ENCODE data around the gene TGFBRAP1. TPM values are rescaled to one million over a fixed set of nuclear protein-coding genes. Genes with fewer than 3 reads are reported as not detected.

TGFBRAP1 gene
- total RNA-seq, 4 donors from 2014 or later = 21.0 to 38.7 (median 24.2) TPM

GRCh38 chr2:105324101-105324500 lies 5.4 kb downstream of the TGFBRAP1 start:
- intact Hi-C loops (cut with DNase I; ENCODE audit: low total_unique reads) = no loop called here
- H3K27me3 ChIP-seq = no peaks in the 10 kb centered on the region
- H3K4me1 ChIP-seq = no peaks in the 10 kb centered on the region
- DNase-seq = no peak
- H3K9me3 ChIP-seq = no peaks in the 10 kb centered on the region
- no peaks in the 10 kb centered on the region for H3K36me3 ChIP-seq
- H3K4me3 ChIP-seq = no peak overlapping the region
- TF ChIP-seq POLR2A (IDR thresholded peaks at IDR 0.05) = no peak
- no peak for TF ChIP-seq CTCF (IDR thresholded peaks at IDR 0.05)
- no peak overlapping the region for H3K27ac ChIP-seq

DNA sequence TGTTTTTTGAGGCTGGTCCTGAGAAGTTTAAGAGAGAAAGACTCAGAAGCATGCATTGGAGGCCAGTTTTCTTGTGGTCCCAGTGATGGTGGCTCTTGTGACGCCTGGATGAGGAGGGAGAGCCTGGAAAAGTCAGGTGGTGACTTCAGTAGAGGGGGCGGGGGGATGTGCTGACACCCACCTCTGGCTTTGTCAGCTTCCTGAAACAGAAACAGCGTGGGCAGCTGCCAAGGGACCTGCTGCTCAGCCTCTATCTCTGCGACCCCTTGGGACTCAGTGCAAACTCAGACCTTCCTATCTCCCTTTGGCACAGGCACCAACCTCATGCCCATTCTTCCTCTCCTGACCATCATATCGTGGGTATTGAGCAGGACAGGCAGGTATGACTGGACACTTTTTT lies 6.4 kb downstream of the TGFBRAP1 start:
- Histone ChIP-seq H3K27ac (no peak overlapping the region), H3K36me3 (no peaks in the 10 kb centered on the region), H3K4me1 (no peaks in the 10 kb centered on the region), H3K4me3 (no peak overlapping the region), H3K27me3 (no peaks in the 10 kb centered on the region), H3K9me3 (no peaks in the 10 kb centered on the region)
- DNase-seq = no peak
- TF ChIP-seq CTCF (IDR thresholded peaks at IDR 0.05) = no peak
- TF ChIP-seq POLR2A (IDR thresholded peaks at IDR 0.05) = no peak
- intact Hi-C loops (cut with DNase I; ENCODE audit: low total_unique reads) = no loop called here

DNA sequence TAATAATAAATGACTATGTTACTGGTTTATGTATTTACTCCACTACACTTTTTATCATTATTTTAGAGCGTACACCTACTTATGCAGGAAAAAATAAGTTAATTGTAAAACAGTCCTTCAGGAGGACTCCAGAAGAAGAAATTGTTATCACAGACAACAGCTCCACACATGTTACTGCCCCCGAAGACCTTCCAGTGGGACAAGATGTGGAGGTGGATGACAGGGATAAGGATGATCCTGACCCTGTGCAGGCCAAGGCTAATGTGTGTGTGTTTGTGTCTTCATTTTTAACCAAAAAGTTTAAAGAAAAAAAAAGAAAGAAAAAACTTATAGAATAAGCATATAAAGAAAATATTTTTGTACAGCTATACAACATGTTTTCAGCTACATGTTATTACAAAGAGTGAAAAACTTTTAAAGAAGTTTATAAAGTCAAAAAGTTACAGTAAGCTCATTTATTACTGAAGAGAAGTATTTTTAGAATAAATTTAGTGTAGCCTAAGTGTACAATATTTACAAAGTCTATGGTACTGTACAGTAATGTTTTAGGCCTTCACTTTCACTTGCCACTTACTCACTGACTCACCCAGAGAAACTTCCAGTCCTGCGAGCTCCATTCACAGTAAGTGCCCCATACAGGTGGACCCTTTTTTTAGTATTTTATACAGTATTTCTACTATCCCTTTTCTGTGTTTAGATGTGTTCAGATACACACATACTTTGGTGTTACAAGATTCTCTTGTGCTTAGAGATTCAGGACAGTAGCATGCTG lies 7.5 kb downstream of the TGFBRAP1 start:
- no peaks in the 10 kb centered on the region for H3K27me3 ChIP-seq
- no peaks in the 10 kb centered on the region for H3K4me1 ChIP-seq
- DNase-seq = no peak
- intact Hi-C loops (cut with DNase I; ENCODE audit: low total_unique reads) = no loop called here
- no peak overlapping the region for H3K27ac ChIP-seq
- H3K36me3 ChIP-seq = no peaks in the 10 kb centered on the region
- no peak overlapping the region for H3K4me3 ChIP-seq
- no peaks in the 10 kb centered on the region for H3K9me3 ChIP-seq
- TF ChIP-seq CTCF (IDR thresholded peaks at IDR 0.05) (no peak), POLR2A (IDR thresholded peaks at IDR 0.05) (no peak)

DNA sequence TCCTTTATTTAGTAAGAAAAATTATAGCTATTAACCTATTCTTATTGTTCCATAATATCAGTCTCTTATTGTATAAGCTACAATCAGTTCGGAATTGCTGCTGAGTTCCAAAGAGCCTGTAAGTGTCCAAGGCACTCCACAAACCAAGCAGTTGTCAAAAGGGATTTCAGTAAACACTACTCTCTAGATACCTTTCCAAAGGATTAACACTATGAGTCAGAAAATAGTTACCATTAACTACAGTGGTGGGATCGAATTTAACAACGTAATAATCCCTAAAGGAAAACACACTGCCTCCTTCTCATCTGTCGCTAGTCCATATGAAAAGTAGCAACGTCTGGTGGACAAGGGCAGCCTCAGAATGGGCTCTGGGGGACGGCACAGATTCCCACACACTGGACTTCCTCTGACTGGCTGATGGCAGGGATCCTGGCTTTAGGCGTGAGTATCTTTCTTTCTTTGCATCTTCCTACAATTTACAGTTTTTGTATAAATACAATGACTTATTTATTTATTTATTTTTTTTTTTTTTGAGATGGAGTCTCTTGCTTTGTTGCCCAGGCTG lies 8.8 kb downstream of the TGFBRAP1 start:
- H3K9me3 ChIP-seq = no peaks in the 10 kb centered on the region
- no peaks in the 10 kb centered on the region for H3K4me1 ChIP-seq
- no peaks in the 10 kb centered on the region for H3K27me3 ChIP-seq
- no peak for TF ChIP-seq POLR2A (IDR thresholded peaks at IDR 0.05)
- no peak for TF ChIP-seq CTCF (IDR thresholded peaks at IDR 0.05)
- H3K36me3 ChIP-seq = no peaks in the 10 kb centered on the region
- no peak for DNase-seq
- intact Hi-C loops (cut with DNase I; ENCODE audit: low total_unique reads) = no loop called here
- no peak overlapping the region for H3K4me3 ChIP-seq
- H3K27ac ChIP-seq = no peak overlapping the region

GRCh38 chr2:105317937-105318336 lies 11.6 kb downstream of the TGFBRAP1 start:
- H3K27me3 ChIP-seq = no peaks in the 10 kb centered on the region
- intact Hi-C loops (cut with DNase I; ENCODE audit: low total_unique reads) = no loop called here
- no peak overlapping the region for H3K4me3 ChIP-seq
- H3K9me3 ChIP-seq = no peaks in the 10 kb centered on the region
- no peaks in the 10 kb centered on the region for H3K36me3 ChIP-seq
- TF ChIP-seq POLR2A (IDR thresholded peaks at IDR 0.05) (no peak), CTCF (IDR thresholded peaks at IDR 0.05) (no peak)
- no peaks in the 10 kb centered on the region for H3K4me1 ChIP-seq
- no peak overlapping the region for H3K27ac ChIP-seq
- DNase-seq = no peak

Data from uterus (tissue), 4 donors.